Measurements from ENCODE around the gene SH3D19.

- TF ChIP-seq CTCF (IDR thresholded peaks at IDR 0.05) = no peak
- TF ChIP-seq EP300 (IDR thresholded peaks at IDR 0.05) = no peak
Measured at GRCh38 chr4:151202381-151202780, 123.0 kb downstream of the SH3D19 start.

Measured in tibial nerve (tissue), 4 donors.